Occipital lobe (tissue), 2 donors: ENCODE results near the gene ETNK2. TPM values are rescaled to one million over a fixed set of nuclear protein-coding genes. Genes with fewer than 3 reads are reported as not detected.
"Not testable (repeated sequence)": the region's sequence is repeated elsewhere in the genome, so short reads cannot be mapped to it uniquely, and the experiment has no call there.

ENCODE experiments used
- DNase-seq: peaks from one replicate; lab custom pipeline; 2025; lab: John Stamatoyannopoulos, UW
- total RNA-seq: library from RNA; depleted of rRNA; stranded (reverse); fragments of >200 nt; gene quantifications from one replicate; pipeline ENCODE4 v1.2.3, GENCODE V29; 2014

The ETNK2 gene
- total RNA-seq, 1 donor from 2014 or later: 28.1 TPM

DNA sequence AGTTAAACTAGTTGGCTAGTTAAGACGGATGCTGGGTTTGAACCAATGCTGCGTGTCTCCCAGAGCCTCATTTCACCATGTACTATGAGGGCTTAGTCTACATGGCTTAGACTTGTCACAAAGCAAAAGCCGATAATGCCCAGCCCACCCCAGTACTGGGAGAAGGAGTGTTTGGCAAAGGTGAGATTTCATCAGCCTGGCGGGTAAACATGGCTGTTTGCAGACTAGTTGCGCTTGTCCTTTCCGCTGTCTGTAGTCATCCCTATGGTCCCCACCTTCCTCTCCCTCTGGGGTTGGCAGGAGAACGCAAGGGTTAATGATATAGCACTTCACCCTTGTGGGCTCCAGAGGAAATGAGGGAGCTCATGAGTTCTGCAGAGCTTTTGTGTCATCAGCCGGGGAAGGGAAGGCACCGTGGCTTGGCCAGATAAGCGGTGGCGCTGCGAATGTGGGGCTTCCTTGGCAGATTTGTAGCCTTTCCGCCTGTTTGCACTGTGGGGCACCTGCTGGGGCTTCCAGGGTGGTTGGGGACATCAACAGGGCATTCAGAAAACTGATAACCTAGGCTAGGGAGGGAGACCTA lies 49.7 kb downstream of the ETNK2 start:
- no peak for DNase-seq

DNA sequence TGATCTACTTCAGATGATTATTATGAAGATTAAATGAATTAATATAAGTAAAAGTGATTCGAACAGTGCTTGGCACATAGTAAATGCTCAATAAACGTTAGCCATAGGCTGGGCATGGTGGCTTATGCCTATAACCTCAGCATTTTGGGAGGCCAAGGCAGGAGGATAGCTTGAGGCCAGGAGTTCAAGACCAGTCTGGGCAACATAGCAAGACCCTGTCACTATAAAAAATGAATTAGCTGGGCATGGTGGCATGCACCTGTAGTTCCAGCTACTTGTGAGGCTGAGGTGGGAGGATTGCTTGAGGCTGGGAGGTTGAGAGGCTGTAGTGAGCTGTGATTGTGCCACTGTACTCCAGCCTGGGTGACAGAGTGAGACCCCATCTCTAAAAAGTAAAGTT lies 52.1 kb downstream of the ETNK2 start:
- DNase-seq: not testable (repeated sequence)

DNA sequence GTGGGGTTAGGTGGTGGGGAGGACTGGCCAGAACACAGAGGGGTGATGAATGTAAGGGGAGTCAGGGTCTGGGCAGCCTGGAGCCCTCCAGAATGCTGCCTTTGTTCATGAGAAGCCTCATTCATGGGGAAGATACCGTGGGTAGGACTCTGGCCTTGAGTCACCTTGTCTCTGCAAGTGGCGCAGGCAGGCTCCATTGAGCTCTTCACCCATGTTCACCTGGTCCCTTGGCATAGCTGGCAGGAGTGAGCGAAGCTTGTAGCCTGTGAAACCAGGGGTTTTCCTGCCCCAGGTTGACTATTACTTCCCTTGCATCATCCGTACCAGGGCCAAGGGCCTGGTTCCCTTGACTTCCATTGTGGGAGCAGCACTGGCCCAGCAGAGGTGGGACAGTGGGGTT lies 53.2 kb downstream of the ETNK2 start:
- DNase-seq: no peak

DNA sequence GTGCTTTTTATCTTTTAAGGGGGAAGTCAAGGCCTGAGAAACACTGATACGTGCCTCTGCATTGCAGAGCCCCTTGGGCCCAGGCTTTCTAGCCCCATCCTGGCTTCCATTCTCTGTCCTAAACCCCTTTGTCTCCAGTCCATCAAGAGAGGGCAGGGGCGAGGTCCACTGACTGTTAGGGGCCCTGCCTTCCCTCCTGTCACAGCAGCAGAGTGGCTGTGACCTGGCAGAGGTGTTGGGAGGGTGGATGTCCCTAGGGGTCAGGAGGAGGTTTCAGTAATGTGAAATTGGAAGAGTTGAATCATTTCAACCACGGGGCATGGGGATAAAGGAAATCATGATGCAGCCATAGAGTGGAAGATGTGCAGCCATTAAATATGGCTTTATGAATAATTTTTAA lies 54.9 kb downstream of the ETNK2 start:
- no peak for DNase-seq

DNA sequence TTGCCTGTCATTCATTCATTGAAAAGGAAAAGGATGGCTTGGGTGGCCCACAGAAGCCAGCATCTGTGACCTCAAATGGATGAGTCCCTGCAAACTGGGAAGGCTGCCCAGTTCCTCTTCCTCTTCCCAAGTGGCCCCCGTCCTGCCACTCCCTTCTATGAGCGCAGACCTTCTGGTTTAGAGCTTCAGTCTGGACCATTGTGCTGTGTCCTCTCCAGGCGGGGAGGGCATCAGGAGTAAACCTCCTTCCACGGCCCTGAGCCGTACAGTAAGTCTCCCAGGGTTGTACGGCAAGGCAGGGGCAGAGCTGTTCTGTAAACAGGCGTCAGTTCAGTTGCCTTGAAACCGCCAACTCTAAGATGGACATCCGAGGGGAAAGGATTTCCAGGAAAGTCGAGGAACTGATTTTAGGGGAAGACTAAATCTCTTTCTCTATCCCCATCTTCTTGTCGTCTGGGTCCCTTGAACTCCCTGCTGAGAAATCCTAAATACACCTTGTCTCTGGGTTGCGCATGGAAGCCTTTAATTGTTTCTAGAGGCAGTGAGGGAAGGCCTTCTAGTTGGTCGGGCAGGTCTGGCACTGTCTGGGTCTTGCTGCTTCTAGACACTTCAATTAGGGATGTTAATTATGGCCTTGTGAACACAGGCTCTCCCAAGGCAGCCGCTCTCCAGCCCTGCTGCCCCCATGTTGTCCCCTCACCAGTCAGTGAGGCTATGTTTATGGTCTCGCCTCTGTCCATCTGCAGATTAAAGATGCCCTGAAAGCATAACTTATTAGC lies 56.8 kb downstream of the ETNK2 start:
- no peak for DNase-seq

DNA sequence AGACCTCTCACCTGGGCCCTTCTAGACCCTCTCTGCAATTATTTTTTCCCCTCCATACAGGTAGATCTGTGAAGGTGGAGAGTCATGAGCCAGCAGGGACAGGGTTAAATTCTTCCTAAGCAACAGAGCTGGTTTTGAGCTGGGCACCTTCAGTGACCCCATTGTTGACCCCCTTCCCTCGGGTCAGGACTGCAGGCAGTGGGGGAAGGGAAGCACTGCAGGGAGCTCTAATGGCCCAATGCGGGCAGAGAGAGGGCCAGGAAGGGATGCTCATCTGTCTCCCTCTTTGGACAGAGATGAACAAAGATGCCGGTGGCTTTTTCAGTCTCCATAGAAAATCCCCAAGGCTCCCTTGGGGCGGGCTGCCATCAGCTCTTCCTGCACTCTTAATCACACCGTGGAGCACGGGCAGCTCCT lies 57.5 kb downstream of the ETNK2 start:
- DNase-seq: no peak

DNA sequence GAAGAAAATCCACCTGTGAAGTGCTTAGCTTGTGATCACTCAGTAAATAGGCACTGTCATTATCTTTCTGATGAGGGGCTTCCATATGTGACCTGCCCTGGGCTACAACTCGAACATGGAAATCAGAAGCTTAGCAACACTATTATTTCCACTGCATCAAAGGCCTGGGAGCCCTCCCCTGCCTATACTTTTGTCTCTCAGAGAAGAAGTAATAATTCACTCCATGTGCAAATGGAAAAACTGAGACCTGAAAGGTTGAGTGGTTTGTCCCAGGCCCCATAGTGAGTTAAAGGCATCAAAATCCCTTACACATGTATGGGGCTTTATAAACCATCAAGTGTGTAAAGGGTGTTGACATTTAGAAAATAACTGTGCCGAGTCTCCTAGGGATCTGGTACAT lies 58.1 kb downstream of the ETNK2 start:
- no peak for DNase-seq

DNA sequence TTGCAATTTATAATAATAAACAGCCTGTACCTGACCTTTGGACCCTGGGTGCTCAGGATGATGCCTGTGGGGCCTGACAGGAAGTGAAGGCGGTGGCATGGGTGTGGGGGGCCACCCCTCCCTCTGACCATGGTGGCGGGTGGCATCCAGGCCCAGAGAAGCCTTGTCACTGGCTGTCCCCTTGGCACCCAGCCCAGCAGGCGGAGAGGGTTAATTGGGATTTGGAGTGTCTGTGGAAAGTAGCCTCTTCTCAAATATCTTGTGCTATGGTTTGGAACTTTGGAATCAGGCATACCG lies 58.5 kb downstream of the ETNK2 start:
- DNase-seq: no peak

DNA sequence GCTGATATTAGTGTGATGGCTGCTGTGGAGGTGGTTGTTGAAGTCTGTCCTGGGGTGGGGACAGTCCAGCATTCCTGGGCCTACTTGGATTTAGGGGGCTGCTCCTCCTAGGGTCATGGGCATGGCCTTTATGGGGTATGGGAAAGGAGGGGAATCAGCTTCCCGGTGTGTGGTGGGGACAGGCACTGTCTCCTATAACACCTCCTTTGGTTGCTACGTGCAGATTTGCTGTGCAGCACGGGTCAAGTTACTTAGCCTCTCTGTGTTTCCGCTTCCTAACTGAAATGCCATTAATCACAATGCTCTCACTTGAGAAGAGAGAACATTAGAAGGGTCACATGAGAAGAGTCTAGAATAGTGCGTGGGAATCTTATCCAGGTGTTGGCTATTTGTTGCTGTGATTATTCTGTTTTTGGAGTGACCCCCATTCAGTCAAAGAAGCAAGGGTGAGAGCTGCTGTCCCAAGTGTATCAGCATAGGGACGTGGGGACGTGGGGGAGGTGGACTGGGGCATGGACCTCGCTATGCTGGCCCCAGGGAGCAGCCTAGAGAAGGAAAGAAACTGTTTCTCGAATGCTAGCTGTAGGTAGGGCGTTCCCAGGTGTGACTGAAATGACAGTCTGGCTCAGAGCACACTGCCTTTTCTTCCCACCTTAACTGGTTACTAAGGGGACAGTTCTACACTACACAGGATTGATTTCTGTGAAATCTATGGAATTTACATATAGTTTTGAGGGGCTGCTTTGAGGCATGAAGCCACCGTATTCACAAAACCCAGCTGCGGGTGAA lies 59.0 kb downstream of the ETNK2 start:
- DNase-seq: no peak

DNA sequence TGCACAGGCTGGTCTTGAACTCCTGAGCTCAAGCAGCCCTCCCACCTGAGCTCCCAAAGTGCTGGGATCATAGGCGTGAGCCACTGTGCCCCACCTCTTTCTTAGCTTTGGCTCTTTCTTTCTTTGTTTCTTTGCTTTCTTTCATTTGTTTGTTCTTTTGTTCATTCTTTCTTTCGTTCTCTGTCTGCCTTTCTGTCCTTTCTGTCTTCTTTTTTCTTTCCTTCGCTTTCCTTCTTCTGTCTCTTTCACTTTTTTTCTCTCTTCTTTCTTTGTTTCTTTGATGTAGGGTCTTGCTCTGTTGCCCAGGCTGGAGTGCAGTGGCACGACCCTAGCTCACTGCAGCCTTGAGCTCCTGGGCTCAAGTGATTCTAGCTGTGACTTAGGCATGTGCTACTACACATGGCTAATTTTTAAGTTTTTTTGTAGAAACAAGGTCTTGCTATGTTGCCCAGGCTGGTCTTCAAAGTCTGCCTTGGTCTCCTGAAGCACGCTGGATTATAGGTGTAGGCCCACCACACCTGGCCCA lies 60.0 kb downstream of the ETNK2 start:
- no peak for DNase-seq

DNA sequence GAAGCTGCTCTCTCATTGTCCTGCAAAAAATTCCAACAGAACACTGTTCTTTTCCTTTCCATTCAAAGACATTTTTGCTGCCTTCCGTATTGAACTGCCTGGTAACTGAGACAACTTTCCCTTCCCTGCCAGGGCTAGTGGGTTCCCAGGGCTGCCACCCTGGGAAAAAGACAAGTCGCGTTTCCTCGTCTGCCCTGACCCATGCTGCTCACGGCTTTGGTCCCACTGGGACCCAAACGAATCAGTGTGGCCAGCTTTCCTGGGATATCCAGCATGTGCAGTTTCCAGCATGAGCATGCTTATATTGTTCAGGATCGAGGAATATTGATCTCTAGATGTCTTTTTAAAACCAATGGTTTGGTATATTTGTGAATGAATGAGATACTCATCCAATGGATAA lies 60.8 kb downstream of the ETNK2 start:
- DNase-seq: no peak

DNA sequence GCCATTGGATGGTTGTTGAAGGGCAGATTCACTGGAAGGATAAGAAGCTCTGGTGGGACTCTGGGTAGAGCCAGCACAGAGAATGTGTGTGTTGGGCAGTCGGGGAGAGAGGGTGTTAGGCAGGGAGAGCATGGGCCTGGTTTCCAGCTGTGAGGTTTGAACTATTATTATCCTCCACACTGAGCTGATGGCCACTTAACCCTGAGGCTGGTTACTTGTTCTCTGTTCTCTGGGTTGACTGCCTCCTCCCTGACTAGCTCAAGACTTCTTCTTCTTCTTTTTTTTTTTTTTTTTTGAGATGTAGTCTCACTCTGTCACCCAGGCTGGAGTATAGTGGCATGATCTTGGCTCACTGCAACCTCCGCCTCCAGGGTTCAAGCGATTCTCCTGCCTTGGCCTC lies 61.7 kb downstream of the ETNK2 start:
- DNase-seq: not testable (repeated sequence)

DNA sequence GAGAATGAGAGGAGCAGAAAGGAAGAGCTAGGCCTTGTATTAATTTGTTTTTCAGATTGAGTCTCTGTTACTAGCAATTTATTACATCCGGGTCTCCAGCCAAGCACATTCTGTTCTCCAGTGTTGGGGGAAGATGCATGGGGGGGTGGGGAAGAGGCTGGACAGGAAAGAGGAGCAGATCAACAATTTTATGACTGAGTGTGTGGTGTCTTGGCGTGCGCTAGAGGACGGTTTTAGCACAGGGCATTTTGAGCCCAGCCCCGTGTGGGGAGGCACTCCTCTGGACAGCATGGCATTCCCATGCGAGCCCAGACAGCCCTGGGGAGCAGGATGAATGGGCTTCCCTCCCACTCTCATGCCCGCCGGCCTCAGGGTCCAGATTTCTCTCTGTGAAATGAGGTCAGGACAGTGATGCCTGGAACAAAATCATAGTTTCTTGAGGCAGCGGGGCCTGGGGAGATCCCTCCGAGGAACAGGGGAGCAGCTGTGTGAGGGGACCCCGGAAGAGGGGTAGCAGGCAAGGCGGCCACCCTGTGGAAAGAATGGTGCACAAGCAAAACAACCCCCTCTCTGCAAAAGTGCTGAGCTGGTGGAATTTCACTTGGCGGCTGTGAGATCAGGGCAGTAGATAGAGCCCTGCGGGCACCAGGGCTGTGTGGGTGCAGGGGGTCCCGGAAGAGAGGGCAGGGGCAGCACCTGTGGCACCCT lies 62.6 kb downstream of the ETNK2 start:
- DNase-seq: no peak

DNA sequence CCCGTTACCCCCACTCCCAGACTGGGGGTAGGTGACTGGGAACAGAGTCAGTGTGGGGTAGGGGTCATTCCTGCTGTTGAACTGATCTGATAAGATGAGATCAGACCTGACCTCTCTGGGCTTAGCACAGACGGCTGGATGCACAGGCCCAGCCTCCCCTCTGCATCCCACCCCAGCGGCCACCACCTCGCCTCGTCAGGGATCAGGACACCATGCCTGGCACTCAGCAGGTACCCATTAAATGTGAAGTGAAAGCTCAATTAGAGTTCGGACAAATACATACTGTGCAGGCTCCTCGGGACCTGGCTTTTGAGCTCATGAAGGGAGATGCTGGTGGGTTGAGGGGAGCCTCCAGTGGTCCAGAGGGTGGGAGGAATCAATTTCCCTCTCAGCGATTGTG lies 63.2 kb downstream of the ETNK2 start:
- DNase-seq: no peak

DNA sequence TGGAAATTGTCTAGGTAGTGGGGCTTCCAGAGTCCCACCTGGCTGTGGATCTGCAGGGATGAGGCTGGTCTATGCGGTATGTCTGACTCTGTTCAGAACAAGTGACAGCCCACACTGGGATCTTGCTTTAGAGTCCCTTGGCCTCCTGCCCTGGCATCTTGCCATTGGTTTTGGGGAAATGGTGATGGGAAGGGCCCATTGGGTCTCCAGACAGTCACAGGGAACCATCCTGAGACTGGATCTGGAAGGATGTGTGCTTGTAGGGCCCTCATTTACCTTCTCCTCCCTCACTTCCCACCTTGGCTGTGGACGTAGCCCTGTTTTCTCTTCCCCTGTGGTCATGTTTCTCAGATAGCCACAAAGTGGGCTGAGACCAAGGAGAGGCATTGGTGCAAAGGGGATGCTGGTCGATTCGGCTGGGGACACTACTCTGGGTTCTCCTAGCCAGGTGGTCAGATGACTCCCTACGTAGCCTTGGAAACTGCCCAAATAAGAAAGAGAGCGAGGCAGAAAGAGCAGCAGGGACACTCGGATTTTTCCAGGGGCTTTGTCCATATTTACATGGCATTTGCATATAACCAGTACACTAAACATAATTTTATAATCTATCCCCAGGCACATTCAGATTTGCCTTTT lies 63.8 kb downstream of the ETNK2 start:
- DNase-seq: no peak

DNA sequence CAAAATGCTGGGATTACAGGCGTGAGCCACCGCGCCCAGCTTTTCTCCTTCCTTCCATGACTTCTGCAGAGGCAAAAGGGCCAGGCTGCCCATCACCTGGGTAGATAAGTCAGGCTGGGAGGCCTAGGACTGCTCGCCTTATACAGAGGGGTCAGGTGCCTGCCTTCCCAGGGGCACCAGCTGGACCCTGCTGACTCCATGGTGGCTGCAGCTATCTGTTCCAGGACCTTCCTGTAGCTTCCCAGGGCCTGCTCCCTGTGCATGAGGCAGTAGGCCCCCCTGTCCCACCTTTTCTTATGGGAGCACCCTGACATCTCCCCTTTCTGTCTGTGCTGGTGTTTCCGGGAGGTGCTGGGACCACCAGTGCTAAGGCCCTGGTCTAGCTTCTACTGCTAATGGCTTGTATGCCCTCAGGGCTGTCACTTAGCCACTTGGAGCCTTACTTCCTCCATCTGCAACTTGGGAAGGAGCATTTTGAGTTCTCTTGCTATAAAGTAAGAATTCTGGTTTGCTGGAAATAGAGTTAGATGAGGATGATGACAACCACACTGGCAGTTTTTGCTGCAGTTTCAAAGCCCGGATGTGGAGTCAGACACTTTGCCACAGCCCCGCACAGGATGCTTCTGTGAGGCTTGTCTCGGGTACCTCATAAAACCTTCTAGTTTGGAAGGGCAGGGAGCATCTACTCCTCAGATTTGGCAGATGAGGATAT lies 64.5 kb downstream of the ETNK2 start:
- no peak for DNase-seq

DNA sequence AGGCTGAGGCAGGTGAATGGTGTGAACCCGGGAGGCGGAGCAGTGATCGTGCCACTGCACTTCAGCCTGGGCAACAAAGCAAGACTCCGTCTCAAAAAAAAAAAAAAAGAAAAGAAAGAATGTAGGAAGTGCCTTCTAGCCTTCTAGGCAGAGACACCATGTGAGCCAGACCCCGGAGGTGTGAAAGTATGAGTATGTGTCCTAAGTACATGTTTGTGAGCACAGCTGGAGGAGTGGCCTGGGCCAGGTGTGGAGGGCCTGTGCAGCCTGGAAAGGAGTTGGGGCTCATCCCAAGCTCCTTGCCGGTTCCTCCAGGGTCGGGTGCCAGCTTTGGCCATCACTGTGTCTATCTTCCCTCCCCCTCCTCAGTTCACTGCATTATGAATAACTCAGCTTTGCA lies 66.0 kb downstream of the ETNK2 start:
- no peak for DNase-seq

DNA sequence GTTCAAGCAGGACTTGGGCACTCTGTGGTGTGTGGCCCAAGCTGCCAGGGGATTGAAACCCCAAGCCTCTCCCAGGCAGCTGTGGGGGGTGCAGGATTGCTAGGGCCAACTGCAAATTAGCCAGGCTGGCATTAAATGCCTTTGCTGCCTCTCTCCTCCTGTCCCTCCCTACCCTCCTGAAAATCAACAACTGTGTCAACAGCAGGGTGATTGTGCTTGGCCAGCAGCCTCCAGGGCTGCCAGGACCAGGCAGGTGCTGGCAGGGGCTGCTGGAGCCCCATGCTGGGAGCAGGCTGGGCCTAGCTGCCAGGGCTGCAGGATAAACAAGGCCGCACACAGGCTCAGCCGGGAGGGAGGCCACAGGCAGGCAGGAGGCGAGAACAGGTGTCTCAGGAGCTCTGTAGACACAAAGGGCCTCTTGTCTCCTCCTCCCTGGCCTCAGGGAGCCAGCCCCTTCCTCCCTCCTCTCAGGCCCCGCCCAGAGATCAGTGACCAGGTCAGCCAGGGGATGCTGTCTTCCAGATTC lies 67.5 kb downstream of the ETNK2 start:
- DNase-seq: no peak

DNA sequence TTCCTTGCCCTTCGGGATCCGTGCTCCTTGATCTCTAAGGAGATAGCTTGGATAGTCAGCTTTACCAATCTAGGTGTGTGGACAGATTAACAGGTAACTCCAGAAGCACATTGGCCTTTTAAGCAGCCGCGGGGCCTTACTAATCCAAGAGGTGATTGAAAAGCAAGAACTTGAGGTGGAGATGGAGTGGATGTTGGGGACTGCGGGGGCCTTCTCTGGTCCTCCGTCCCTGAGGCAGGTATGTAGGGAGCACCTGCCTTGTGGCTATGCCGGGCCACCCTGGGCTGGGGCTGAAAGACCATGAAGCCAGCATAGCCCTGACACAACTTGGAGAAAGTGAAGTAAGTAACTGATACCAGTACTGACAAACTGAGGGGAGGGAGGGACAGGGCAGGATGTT lies 68.4 kb downstream of the ETNK2 start:
- DNase-seq: no peak

DNA sequence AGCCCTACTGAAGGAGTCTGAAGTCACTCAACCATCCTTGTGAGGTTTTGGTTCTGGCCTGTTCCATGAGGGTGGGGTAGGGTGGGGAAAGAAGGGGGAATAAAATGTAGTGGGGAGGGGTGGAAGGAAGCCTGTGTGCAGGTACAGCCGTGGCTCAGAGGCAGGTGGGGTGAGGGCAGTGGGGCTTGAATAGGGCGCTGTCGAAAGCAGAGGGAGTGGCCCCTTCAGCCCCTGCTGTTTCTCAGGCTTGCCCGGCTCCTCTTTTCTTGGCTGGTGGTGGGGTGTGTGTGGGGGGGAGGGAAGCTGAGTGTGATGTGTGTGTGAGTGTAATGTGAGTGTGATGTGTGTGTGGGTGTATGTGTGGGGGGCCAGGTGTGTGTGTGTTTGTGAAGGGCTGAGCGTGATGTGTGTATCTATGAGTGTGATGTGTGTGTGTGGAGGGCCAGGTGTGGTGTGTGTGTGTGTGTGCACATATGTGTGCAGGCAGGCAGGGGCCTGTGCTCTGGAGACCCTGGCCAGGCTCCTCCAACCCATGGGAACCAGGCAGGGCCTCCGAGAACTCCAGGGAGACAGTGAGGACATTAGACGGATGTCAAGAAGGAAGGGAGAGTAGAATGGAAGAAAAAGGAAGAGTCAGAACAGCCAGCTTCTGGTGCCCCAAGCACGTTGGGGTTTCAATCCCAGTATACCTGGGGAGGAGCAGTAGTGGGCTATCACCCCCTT lies 69.9 kb downstream of the ETNK2 start:
- no peak for DNase-seq
